ENCODE data around the gene TMUB1. TPM values are rescaled to one million over a fixed set of nuclear protein-coding genes. Genes with fewer than 3 reads are reported as not detected.

TMUB1 gene
- total RNA-seq (10 to 100 TPM; 27.1 to 47.8 (median 38.2) TPM), polyA plus RNA-seq (10 to 100 TPM; 43.0 to 73.4 (median 45.9) TPM)
- long read RNA-seq, donor 1, transcript TMUB1-201 (3 exons, 1,353 nt), result major isoform, 10 of 45 reads
- long read RNA-seq, donor 1, partial matches to known transcripts, result 30 of 45 reads
- long read RNA-seq, donor 1, other reads (novel, unspliced or antisense), result 0 of 45 reads
- long read RNA-seq, donor 2, transcript TMUB1-201 (3 exons, 1,353 nt), result major isoform, 12 of 15 reads
- long read RNA-seq, donor 2, partial matches to known transcripts, result 0 of 15 reads
- long read RNA-seq, donor 2, other reads (novel, unspliced or antisense), result 0 of 15 reads

- WGBS, 5 donors, result 1% methylated on average over 31 to 69 of the region's 69 CpGs
- peak within 1 kb of the TSS; percentile 67 to 98 (median 82) for H3K4me3 ChIP-seq
- H3K4me1 ChIP-seq, result peaks cover 52 to 86% (median 74%) of the 10 kb centered on the region in 6 donors
- intact Hi-C loops (cut with DNase I; ENCODE audit: low total_unique reads), result no loop called here
- H3K27ac ChIP-seq, result peak within 1 kb of the TSS; percentile 91 to 97 (median 94)
- peaks cover 0 to 25% (median 0%) of the 10 kb centered on the region in 6 donors for H3K36me3 ChIP-seq
- no peaks in the 10 kb centered on the region for H3K9me3 ChIP-seq
- H3K27me3 ChIP-seq (replicated peaks in 1 of 7), result peaks cover 0 to 26% (median 0%) of the 10 kb centered on the region in 7 donors
- TF ChIP-seq POLR2A (IDR thresholded peaks at IDR 0.05) (no peak), CTCF (IDR thresholded peaks at IDR 0.05 in 8 of 11, conservative IDR thresholded peaks at IDR 0.05 in 3 of 11) (peak in 3 of 11 experiments; percentile 5 to 32 (median 17)), POLR2AphosphoS5 (IDR thresholded peaks at IDR 0.05) (peak; percentile 74 to 88 (median 82))
- peak; percentile 97 for DNase-seq
These were observed at the start of gene TMUB1 for GRCh38 chr7:151083071-151083823. Gene TMUB1 (minus strand): TSS chr7:151083493. CDS start chr7:151082563, 930 bp downstream.

DNA sequence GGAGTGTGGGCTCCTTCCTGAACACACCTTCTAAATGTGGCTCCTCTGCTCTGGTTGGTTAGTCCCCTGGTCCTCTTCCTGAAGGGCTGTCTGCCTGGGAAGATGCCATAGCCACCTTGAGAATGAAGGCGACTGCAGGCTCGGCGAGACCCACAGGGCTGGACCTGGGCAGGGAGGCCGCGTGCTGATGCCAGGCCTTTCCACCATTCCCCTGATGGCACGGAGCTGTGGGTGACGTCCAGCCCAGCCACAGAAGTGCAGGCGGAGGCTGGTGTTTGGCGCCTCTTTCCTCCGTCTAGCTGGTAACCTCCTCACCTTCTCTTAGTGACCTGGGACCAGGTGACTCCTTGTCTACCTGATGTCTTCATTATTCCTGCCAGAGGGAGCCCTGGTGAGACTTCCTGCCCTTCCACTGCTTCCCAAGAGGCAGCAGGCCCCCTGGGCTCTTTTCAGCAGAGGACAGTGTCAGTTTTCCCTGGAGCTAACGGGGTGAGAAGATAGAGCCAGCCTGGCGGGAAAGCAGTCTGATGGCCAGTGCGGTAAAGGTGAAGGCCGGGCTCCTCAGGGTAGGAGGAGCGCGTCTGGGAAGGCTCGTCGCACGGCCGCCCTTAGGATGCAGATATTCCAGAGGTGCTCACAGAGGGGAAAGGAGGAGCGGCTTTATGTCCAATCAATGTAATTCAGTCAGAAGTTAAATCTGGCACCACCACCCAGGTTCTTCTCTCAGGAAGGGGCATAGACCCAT, 49.3 kb upstream of the TMUB1 start:
- peaks cover 0 to 100% (median 69%) of the 10 kb centered on the region in 6 donors for H3K36me3 ChIP-seq
- H3K4me1 ChIP-seq, result peaks cover 0 to 11% (median 2%) of the 10 kb centered on the region in 6 donors
- H3K27me3 ChIP-seq (replicated peaks in 1 of 7), result no peaks in the 10 kb centered on the region
- no peak for TF ChIP-seq POLR2A (IDR thresholded peaks at IDR 0.05)
- TF ChIP-seq POLR2AphosphoS5 (IDR thresholded peaks at IDR 0.05), result no peak
- TF ChIP-seq CTCF (IDR thresholded peaks at IDR 0.05 in 8 of 11, conservative IDR thresholded peaks at IDR 0.05 in 3 of 11), result no peak
- no peak overlapping the region for H3K4me3 ChIP-seq
- intact Hi-C loops (cut with DNase I; ENCODE audit: low total_unique reads), result no loop called here
- no peak overlapping the region for H3K27ac ChIP-seq
- no peak for DNase-seq
- 91 to 96% (median 94%) methylated on average over 18 to 21 of the region's 21 CpGs for WGBS, 5 donors
- H3K9me3 ChIP-seq, result no peaks in the 10 kb centered on the region

DNA sequence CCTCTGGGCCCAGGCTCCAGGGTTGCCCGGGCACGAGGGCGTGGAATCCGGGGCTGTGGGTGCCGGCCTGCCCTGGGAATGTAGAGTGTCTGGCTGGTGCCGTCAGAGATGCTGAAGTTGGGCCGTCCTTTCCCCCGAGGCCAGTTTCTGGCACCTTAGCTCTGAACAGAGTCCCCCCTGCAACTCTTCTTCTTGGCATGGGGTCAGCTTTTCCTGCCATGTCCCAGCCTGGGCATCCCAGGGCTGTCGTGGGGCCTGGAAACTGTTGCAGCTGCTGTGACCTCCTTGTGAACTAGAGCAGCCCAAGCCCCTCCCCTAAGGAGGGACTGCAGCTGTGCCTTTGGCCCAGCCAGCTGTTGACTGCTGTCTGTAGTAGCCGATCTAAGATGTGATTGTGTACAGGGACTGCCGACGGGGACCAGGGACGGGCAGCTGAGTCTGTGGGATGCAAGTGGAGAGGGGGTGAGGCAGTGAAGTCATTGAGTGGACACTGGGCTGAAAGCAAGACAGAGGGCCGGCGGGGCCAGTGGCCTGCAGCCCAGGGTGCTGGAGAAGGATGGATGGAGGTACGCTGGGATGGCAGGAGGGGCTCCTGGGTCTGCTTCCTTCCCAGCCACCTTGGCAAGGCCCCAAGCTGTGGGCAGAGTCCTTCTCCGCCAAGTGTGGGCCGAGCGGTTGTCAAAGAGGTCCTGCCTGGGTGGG, 48.5 kb upstream of the TMUB1 start:
- DNase-seq, result no peak
- Histone ChIP-seq H3K36me3 (peaks cover 0 to 98% (median 69%) of the 10 kb centered on the region in 6 donors), H3K27me3 (replicated peaks in 1 of 7) (no peaks in the 10 kb centered on the region), H3K4me3 (no peak overlapping the region), H3K27ac (no peak overlapping the region), H3K9me3 (no peaks in the 10 kb centered on the region), H3K4me1 (peaks cover 0 to 11% (median 2%) of the 10 kb centered on the region in 6 donors)
- WGBS, 5 donors, result 81 to 84% (median 81%) methylated on average over 18 to 19 of the region's 19 CpGs
- TF ChIP-seq CTCF (IDR thresholded peaks at IDR 0.05 in 8 of 11, conservative IDR thresholded peaks at IDR 0.05 in 3 of 11), result no peak
- peak in 2 of 3 donors; percentile 21 to 48 for TF ChIP-seq POLR2AphosphoS5 (IDR thresholded peaks at IDR 0.05)
- intact Hi-C loops (cut with DNase I; ENCODE audit: low total_unique reads), result no loop called here

Data from spleen (tissue), 13 donors.